ENCODE data around the gene MICAL1.

MICAL1 gene

GRCh38 chr6:109453156-109453555, 2.4 kb downstream of the MICAL1 start:
- DNase-seq = no peak

- DNase-seq = no peak
These were observed 3.4 kb downstream of the MICAL1 start for GRCh38 chr6:109452181-109452580.

GRCh38 chr6:109451376-109451775, 4.2 kb downstream of the MICAL1 start:
- DNase-seq = no peak

GRCh38 chr6:109450801-109451200, 4.8 kb downstream of the MICAL1 start:
- DNase-seq = no peak

GRCh38 chr6:109449795-109450673, 5.5 kb downstream of the MICAL1 start:
- DNase-seq = no peak

GRCh38 chr6:109449064-109449794, 6.3 kb downstream of the MICAL1 start:
- no peak for DNase-seq

- no peak for DNase-seq
These were observed 7.0 kb downstream of the MICAL1 start for GRCh38 chr6:109448615-109449014.

GRCh38 chr6:109447878-109448555, 7.6 kb downstream of the MICAL1 start:
- no peak for DNase-seq

GRCh38 chr6:109447087-109447486, 8.5 kb downstream of the MICAL1 start:
- DNase-seq = no peak

GRCh38 chr6:109446541-109446940, 9.0 kb downstream of the MICAL1 start:
- no peak for DNase-seq

GRCh38 chr6:109446072-109446471, 9.5 kb downstream of the MICAL1 start:
- no peak for DNase-seq

- DNase-seq = no peak
These were observed 10.2 kb downstream of the MICAL1 start for GRCh38 chr6:109445382-109445781.

GRCh38 chr6:109443425-109443950, 12.1 kb downstream of the MICAL1 start:
- DNase-seq = no peak

GRCh38 chr6:109442393-109442924, 13.1 kb downstream of the MICAL1 start:
- no peak for DNase-seq

- no peak for DNase-seq
These were observed 14.3 kb downstream of the MICAL1 start for GRCh38 chr6:109441069-109441816.

GRCh38 chr6:109440331-109441068, 15.1 kb downstream of the MICAL1 start, which contains the start of the genes PPIL6 and SMPD2:
TSS of gene PPIL6 (minus strand) at chr6:109440628. CDS start at chr6:109440590, 38 bp downstream.
TSS of gene SMPD2 (plus strand) at chr6:109440724. CDS start at chr6:109441122, 398 bp downstream.
- DNase-seq = peak in 1 of 2 experiments; percentile 51

- no peak for DNase-seq
These were observed 19.5 kb downstream of the MICAL1 start for GRCh38 chr6:109436041-109436440.

- DNase-seq = no peak
These were observed 21.1 kb downstream of the MICAL1 start for GRCh38 chr6:109434456-109434855.

GRCh38 chr6:109429496-109429895, 26.1 kb downstream of the MICAL1 start:
- DNase-seq = no peak

GRCh38 chr6:109428889-109429477, 26.6 kb downstream of the MICAL1 start:
- peak; percentile 39 to 42 for DNase-seq

GRCh38 chr6:109424946-109425345, 30.6 kb downstream of the MICAL1 start:
- DNase-seq = no peak

All from cerebellar nuclear complex (tissue), 1 donor.